Measurements from ENCODE around the gene PDXK.

Gene PDXK

GRCh38 chr21:43744725-43745124, 25.8 kb downstream of the PDXK start:
- no peak for DNase-seq

GRCh38 chr21:43745772-43746517, 27.0 kb downstream of the PDXK start:
- DNase-seq: no peak

GRCh38 chr21:43748622-43749021, 29.7 kb downstream of the PDXK start:
- DNase-seq: no peak

- DNase-seq: no peak
Observed at GRCh38 chr21:43749651-43750262, 30.8 kb downstream of the PDXK start.

DNA sequence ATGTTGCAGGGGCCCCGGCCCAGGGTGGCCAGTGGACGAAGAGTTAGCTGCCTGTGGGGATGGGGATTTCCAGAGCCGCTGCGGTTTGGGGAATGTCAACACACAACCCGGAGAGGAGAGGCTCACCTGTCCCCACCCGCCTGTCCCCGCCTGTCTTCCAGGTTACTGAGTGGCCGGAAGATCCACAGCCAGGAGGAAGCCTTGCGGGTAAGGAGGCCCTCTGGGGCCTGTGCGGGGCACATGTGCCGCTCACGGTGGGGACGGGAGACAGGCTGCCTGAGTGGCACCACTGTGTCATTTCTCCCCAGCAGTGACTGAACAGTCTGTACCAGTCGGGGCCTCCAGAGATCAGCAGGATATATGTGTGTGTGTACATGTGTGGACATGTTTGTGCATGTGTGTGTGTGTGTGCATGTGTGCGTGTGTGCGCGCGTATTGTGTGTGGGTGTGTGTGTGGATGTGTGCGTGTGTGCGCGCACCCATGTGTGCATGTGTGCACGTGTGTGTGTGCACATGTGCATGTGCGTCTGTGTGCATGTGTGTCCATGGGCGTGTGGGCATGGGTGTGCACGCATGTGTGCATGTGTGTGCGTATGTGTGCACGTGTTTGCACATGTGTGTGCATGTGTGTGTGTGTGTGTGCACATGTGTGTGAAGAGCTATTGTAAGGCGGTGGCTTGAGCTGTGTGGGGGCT, 31.6 kb downstream of the PDXK start:
- no peak for DNase-seq

- DNase-seq: no peak
Observed at GRCh38 chr21:43751955-43752591, 33.1 kb downstream of the PDXK start.

DNA sequence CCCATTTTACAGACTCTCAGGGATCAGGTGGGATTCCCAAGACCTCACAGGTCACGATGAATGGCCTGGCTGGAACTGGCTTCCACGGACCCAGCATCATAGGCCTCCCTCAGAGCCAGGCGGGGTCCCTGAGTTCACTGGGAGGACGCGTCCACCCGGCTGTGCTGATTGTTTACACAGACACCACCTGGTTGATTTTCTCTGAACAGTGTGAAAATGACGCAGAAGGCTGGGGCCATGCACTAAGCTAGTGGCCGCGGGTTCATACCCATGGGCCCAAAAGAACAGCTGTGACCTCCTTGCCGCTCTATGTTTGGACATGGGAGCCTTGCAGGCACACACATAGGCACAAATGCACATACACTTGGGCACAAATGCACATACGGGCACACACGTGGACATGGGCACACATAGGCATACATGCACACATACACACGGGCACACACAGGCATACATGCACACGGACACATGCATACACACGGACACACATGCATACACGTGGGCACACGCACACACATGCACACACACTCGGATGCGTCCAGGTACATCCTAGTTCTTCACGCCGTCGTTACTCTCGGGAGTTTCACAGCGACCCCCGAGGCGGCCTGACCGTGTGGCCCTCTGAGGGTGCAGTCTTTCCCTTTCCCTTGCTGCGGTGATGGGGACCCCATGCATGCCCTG, 34.0 kb downstream of the PDXK start:
- DNase-seq: no peak

DNA sequence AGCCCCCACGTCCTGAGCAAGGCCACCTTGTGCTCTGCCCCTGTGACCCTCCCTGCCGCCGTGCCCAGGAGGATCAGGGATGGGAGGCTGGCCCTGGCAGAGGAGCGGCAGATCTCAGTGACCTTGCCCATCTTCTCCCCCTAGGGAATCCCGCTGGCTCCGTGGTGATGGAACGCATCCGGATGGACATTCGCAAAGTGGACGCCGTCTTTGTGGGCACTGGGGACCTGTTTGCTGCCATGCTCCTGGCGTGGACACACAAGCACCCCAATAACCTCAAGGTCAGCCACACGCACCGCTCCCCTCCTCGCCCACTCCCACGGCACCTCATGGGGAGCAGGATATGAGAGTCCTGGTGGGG, 34.5 kb downstream of the PDXK start:
- DNase-seq: no peak

DNA sequence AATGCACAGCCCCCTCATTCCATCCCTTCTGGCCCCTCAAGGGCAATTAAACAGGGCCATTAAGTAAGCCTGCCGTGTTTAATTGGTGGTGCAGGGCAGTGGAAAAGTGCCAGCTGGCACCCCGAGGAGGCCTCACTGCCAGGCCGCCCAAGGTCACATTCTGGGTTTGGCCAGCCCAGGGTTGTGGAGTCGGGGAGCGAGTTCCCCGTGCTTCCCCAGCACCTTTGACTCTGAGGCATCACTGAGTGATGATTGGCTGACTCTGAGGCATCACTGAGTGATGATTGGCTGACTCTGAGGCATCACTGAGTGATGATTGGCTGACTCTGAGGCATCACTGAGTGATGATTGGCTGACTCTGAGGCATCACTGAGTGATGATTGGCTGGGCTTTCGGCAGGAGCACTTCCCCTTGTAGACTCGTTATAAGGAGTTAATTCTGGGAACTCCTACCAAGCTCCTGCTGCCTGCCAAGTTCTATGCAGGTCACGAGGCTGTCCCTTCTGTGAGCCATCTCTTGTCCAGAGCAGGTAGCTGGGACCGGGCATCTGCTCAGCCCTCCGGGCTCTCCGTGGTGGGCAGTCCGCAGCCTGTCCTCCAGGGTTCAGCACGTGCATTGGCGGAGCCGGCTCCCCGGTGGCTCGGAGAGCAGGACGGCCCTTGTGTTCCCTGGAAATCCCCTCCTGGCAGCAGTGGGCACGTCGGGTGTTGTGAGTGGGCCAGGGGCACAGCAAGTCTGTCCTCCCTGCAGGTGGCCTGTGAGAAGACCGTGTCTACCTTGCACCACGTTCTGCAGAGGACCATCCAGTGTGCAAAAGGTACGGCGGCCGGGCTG, 36.2 kb downstream of the PDXK start:
- DNase-seq: no peak

GRCh38 chr21:43755820-43756594, 37.1 kb downstream of the PDXK start:
- DNase-seq: no peak

GRCh38 chr21:43757601-43758000, 38.7 kb downstream of the PDXK start:
- no peak for DNase-seq

DNA sequence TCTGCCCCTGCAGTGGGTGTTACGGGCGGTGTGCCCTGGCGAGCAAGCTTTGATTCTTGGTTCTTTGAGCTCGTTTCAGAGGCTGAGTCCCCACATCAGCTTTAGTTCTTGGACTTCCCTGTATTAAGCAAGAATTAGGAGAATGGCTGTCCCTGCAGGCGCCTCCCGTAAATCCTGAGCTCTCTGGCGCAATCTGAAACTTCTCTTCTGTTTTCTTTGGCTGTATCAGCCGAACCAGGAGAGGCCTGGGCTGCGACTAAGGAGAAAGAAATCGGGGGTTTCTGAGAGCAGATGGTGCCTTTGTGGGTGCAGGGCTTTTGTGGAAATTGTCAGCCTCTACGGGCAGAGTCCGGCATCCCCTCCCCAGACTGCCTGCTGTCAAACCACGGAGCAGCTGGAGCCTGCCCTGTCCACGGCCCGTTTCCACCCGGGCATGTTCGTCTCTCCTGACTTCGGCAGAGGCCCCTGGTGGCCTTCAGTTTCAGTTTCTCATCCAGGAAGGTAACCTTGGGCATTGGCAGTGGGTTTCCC, 39.2 kb downstream of the PDXK start:
- no peak for DNase-seq

- no peak for DNase-seq
Observed at GRCh38 chr21:43758811-43759210, 39.9 kb downstream of the PDXK start.

DNA sequence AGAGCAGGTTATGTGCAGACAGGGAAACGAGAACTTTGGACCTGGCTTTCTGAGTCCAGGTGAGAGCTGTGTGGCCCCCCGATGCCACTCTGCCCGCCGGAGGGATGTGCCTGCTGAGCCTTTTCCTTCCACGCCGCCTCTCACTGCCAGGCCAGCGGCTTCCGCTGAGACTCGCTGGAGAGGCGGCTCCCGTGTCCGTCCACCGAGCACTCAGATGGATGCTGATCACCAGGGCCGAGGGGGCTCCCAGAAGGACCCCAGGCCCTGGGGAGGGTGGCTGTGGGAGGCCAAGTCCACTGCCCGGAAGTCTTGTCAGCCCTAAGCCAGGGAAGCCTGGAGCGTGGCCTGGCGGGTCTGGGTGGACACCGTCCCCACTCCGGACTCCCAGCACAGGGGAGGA, 40.7 kb downstream of the PDXK start:
- DNase-seq: no peak

DNA sequence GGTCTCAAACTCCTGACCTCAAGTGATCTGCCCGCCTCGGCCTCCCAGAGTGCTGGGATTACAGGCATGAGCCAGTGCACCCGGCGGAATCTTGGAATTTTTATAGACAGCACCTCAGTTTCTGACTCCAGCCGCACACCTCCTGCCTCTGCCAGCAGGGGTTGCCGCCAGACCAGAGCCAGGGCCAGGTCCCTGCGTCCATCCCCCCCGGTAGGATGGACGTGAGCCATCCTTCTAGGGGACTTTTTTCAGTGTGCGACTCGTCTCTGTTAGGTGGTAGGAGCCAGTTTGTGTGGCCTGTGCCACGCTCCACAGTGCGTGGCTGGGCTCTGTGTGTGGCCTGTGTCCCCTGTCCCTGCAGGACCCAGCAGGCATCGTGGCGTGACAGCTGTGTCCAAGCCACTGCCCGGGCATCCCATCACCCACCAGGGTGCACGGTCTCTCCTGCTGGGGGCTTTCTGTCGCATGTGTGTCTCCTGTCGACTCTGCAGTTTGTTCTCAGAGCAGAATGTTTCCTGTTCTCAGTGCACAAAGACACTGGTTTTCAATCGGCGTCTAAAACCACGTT, 41.5 kb downstream of the PDXK start:
- DNase-seq: no peak

DNA sequence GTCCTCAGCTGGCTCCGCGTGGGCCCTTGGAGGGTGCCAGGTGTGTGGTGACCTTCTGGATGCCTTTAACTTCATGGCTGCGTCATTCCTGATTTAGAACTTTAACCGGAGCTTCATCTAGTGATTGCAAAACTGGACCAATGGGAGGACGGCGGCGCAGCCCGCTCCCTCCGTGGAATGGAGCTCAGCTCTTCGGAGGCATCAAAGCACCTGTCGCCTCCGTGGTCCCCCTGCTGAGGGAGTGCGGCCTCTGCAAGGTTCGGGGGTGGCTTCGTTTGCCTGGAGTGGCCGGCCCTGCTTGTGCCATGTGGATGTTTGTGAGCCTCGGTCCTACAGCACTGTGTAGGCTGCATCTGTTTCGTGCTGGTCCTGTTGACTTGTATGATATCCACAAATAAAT, 43.0 kb downstream of the PDXK start:
- no peak for DNase-seq

DNA sequence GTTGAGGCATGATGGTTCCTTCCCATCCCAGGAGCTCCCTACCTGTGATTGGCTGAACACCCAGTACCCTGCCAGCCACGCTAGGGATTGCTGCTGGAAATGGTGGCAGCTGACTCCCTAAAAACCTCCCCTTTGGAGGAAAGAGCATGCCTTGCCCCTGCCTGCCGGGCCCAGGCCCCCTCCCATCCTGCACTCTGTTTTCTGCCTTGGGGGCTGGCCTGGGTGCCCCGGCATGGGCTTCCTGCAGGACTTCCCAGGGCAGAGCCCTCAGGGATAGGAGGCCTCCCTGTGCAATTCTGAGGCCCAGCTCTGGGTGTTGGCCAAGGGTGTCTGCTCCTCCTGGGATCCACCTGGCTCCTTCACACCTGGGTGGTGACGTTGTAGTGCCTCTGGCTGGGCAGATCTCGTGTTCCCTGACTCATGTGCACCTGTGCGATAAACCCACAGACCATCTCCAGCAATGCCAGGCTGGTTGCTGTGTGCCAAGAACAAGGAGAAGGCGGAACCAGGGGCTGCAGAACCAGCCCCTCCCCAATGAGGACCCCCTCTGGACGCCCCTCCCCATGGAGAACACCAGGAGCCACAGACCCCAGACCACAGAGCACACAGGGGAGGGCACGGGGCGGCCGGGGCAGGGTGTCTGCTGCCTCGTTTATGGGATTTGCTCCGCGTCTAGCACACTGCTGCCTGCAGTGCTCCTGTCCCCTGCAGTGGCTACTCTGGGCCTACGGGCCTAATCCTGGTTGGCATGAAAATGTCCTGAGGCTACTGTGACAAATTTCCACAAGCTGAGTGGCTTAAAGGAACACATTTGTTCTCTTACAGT, 43.6 kb downstream of the PDXK start:
- no peak for DNase-seq

GRCh38 chr21:43763901-43764523, 45.1 kb downstream of the PDXK start:
- no peak for DNase-seq
